Peyer's patch (tissue), 4 donors: ENCODE measurements around the gene EGFLAM. TPM values are rescaled to one million over a fixed set of nuclear protein-coding genes. Genes with fewer than 3 reads are reported as not detected.

ENCODE experiments used
- DNase-seq, 3 donors: peaks; one replicate each; pipeline ENCODE4 v3.0.0-alpha.2; 2017 to 2019
- H3K27ac ChIP-seq, 4 donors: fragments of 200-600 bp; sonication (generic); one replicate each; pipeline ENCODE4 v1.5.1; 2016 to 2019
- H3K27me3 ChIP-seq, 2 donors: fragments of 200-600 bp; sonication (generic); one replicate each; pipeline ENCODE4 v1.5.1; 2019
- H3K36me3 ChIP-seq, 3 donors: fragments of 200-600 bp; sonication (generic); one replicate each; pipeline ENCODE4 v1.5.1; 2016 to 2019
- H3K4me1 ChIP-seq, 4 donors: fragments of 200-600 bp; sonication (generic); one replicate each; pipeline ENCODE4 v1.5.1; 2016 to 2019
- H3K4me3 ChIP-seq, 4 donors: fragments of 200-600 bp; sonication (generic); 1 replicate in 3 of 4; 2 replicates in 1 of 4; pipeline ENCODE4 v1.5.1; 2016 to 2019; ENCODE audit warnings: mild to moderate bottlenecking in 1 of 4
- H3K9me3 ChIP-seq, 4 donors: fragments of 200-600 bp; sonication (generic); one replicate each; pipeline ENCODE4 v1.5.1; 2016 to 2019; ENCODE audit warnings: mild to moderate bottlenecking in 1 of 4
- CTCF ChIP-seq, 6 experiments: fragments of 450-650 bp in 4 of 6; fragments of 200-600 bp in 2 of 6; sonication (generic) in 1 of 6; IDR thresholded peaks; one replicate each; pipeline ENCODE4 v1.5.1; 2017 to 2019; ENCODE audit warnings: antibody characterized with exemption in 6 of 6, mild to moderate bottlenecking in 3 of 6, moderate library complexity in 1 of 6
- POLR2A ChIP-seq, 2 donors: fragments of 450-650 bp; IDR thresholded peaks; one replicate each; pipeline ENCODE4 v1.5.1; 2017; ENCODE audit warnings: antibody characterized with exemption in 2 of 2, mild to moderate bottlenecking in 2 of 2, moderate library complexity in 2 of 2
- total RNA-seq, 4 donors: library from RNA; depleted of rRNA; stranded (reverse); fragments of >200 nt; gene quantifications; one replicate each; pipeline ENCODE4 v1.1.0, GENCODE V29; 2016

EGFLAM gene
- total RNA-seq, 4 donors from 2014 or later, result 0.54 to 1.7 (median 0.70) TPM; not detected in 1

GRCh38 chr5:38466424-38467189 lies 208.2 kb downstream of the EGFLAM start:
- no peaks in the 10 kb centered on the region for H3K9me3 ChIP-seq
- H3K36me3 ChIP-seq, result no peaks in the 10 kb centered on the region
- no peak for TF ChIP-seq POLR2A (IDR thresholded peaks at IDR 0.05)
- no peak for TF ChIP-seq CTCF (IDR thresholded peaks at IDR 0.05)
- DNase-seq, result peak in 2 of 3 donors; percentile 23 to 62
- peaks cover 0 to 28% (median 0%) of the 10 kb centered on the region in 4 donors for H3K4me1 ChIP-seq
- H3K27ac ChIP-seq, result peak overlapping the region; percentile 57 to 72 (median 70)
- no peak overlapping the region for H3K4me3 ChIP-seq
- no peaks in the 10 kb centered on the region for H3K27me3 ChIP-seq

DNA sequence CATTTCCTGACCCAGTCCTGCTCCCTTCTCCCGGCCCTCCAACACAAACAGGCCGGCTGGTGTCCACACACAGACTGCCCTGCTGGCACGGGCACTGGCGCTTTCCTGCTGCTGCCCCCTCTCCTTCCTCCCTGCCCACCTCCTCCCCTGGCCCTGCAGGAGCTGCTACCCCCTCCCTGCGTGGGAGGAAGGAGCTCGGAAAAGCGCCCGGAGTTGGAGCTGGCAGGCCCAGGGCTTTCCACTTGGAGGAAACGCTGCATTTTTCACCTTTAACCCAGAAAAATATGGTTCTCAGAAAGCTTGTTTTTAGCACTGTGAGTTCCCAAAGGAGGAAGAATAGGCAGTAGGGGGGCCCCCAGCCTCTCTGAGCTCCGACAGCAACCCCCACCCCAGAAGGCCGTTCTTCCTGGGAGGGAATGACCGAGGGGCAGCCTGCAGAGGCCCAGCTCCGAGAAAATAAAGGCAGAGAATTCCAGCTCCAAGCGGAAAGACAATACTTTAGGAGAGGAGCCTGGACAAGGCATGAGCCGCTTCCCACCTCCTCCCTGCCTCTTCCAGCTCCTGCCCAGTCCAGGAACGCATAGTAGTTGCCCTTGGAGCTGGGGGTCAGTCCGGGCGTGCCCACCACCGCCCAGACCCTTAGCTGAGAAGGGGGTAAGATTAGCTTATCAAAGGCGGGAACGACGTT lies 209.1 kb downstream of the EGFLAM start:
- Histone ChIP-seq H3K4me3 (no peak overlapping the region), H3K27ac (peak overlapping the region; percentile 57 to 72 (median 70))
- DNase-seq, result no peak

DNA sequence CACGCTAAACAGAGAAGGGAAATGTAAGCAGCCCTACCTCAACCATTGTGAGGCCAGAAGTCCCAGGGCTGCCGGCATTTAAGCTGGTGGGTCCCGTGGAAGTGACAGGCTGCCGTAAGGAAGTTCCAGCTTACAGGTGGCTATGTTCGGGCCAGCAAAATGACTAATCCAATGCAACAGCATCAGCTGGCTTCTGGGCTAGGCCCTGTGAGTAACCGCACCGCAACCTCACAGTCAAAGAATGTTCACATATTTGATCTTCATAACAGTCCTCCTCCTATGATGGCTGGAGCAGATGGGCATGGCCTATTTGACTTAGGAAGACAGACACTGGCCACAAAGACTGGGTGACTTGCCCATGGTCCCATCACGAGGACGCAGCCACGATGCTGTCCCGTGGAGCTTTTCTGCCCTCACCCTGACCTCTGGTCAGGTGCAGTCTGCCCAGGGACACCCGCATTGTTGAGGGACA lies 209.9 kb downstream of the EGFLAM start:
- no peaks in the 10 kb centered on the region for H3K36me3 ChIP-seq
- TF ChIP-seq CTCF (IDR thresholded peaks at IDR 0.05) (no peak), POLR2A (IDR thresholded peaks at IDR 0.05) (no peak)
- H3K27me3 ChIP-seq, result no peaks in the 10 kb centered on the region
- no peaks in the 10 kb centered on the region for H3K9me3 ChIP-seq
- H3K4me1 ChIP-seq, result peaks cover 0 to 27% (median 0%) of the 10 kb centered on the region in 4 donors
- peak overlapping the region; percentile 52 to 72 (median 70) for H3K27ac ChIP-seq
- H3K4me3 ChIP-seq, result no peak overlapping the region
- DNase-seq, result no peak

More for the DNA sequence above, 209.1 kb downstream of the EGFLAM start:
- no peaks in the 10 kb centered on the region for H3K27me3 ChIP-seq
- peaks cover 0 to 28% (median 0%) of the 10 kb centered on the region in 4 donors for H3K4me1 ChIP-seq
- H3K36me3 ChIP-seq, result no peaks in the 10 kb centered on the region
- no peaks in the 10 kb centered on the region for H3K9me3 ChIP-seq
- TF ChIP-seq CTCF (IDR thresholded peaks at IDR 0.05) (no peak), POLR2A (IDR thresholded peaks at IDR 0.05) (no peak)

DNA sequence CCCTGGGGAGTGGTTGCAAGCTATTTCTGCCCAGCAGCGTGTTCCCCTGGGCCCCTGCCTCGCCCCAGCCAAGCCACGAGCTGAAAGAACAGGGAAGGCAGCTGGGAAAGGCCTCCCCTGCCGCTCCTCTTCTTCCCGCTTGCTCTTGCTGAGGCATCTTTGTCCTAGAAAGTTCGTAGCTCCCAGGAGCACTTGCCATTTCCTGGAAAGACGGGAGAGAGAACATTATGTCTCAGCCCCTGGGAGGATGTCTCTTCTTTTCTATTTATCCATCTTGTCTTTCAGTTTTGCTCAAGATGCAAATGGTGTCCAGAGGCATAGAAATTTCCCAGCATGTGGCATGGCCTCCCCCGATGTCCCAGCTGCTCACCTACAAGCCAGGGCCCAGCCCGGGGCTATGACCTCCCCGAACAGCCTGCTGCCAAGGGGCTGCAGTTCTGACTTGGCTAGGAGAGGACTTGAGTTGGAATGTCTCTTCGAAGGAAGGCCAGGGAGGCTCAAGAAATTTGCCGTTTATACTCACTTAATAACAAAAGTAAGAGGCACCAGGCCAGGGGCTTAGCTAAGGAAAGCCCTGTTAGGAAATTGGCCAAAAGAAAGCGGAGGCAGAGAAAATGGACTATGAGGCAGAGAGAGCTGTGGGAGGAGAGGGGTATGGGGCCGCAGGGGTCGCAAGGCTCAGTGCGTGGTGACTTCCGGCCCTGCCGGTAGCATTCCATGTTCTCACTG lies 210.8 kb downstream of the EGFLAM start:
- H3K27me3 ChIP-seq, result no peaks in the 10 kb centered on the region
- H3K4me1 ChIP-seq, result peaks cover 0 to 18% (median 0%) of the 10 kb centered on the region in 4 donors
- no peak overlapping the region for H3K4me3 ChIP-seq
- peak overlapping the region; percentile 52 to 72 (median 70) for H3K27ac ChIP-seq
- H3K36me3 ChIP-seq, result no peaks in the 10 kb centered on the region
- H3K9me3 ChIP-seq, result no peaks in the 10 kb centered on the region
- TF ChIP-seq CTCF (IDR thresholded peaks at IDR 0.05) (no peak), POLR2A (IDR thresholded peaks at IDR 0.05) (no peak)
- DNase-seq, result no peak

- Histone ChIP-seq H3K27me3 (no peaks in the 10 kb centered on the region), H3K27ac (peak overlapping the region; percentile 52 to 72 (median 62)), H3K9me3 (no peaks in the 10 kb centered on the region), H3K4me1 (peaks cover 0 to 17% (median 0%) of the 10 kb centered on the region in 4 donors), H3K36me3 (no peaks in the 10 kb centered on the region), H3K4me3 (no peak overlapping the region)
- DNase-seq, result no peak
- TF ChIP-seq POLR2A (IDR thresholded peaks at IDR 0.05) (no peak), CTCF (IDR thresholded peaks at IDR 0.05) (no peak)
These were observed 211.4 kb downstream of the EGFLAM start for GRCh38 chr5:38469707-38470267.
